H1 (cell line): ENCODE data around the gene SHC3. TPM values are rescaled to one million over a fixed set of nuclear protein-coding genes. Genes with fewer than 3 reads are reported as not detected.

Experiments used
- CTCF ChIA-PET: fragments of 300-600 bp; sonication (Branson Sonifier 250); formaldehyde crosslinking; loops from one replicate; lab custom pipeline; 2021; ENCODE audit not compliant: partially characterized antibody; lab: Charles Lee
- POLR2A ChIA-PET: fragments of 300-600 bp; sonication (Branson Sonifier 250); formaldehyde crosslinking; loops from one replicate; lab custom pipeline; 2021; ENCODE audit warnings: inconsistent platforms; ENCODE audit not compliant: partially characterized antibody; lab: Charles Lee
- DNase-seq, 2 experiments: peaks; one replicate each; pipeline versions ENCODE4 v3.0.0 to v3.0.0-alpha.2; 2010 to 2022; ENCODE audit warnings: low spot score in 2 of 2, low read depth in 1 of 2, mixed read lengths in 1 of 2
- FAIRE-seq: peaks from 2 replicates; lab custom pipeline; 2011; peaks lifted over from hg19 to GRCh38; lab: Jason Lieb, UNC
- H2AFZ ChIP-seq: 2 replicates; pipeline ENCODE4 v1.8.1; 2012; ENCODE audit warnings: low read length, inconsistent platforms
- H2AK5ac ChIP-seq: 2 replicates; pipeline ENCODE4 v1.6.1; 2013; ENCODE audit warnings: low read depth, low read length
- H2BK120ac ChIP-seq: replicated peaks from 2 replicates; pipeline ENCODE3; 2013; ENCODE audit warnings: low read depth, low read length, inconsistent platforms
- H2BK12ac ChIP-seq: 2 replicates; pipeline ENCODE4 v1.6.1; 2013; ENCODE audit warnings: low read depth, low read length
- H2BK15ac ChIP-seq: 2 replicates; pipeline ENCODE4 v1.6.1; 2013; ENCODE audit warnings: low read length
- H2BK20ac ChIP-seq: 2 replicates; pipeline ENCODE4 v1.6.1; 2013; ENCODE audit warnings: low read length
- H2BK5ac ChIP-seq: 2 replicates; pipeline ENCODE4 v1.6.1; 2013; ENCODE audit warnings: low read depth, low read length
- H3K14ac ChIP-seq: 2 replicates; pipeline ENCODE4 v1.6.1; 2013; ENCODE audit warnings: inconsistent platforms; ENCODE audit not compliant: insufficient read length
- H3K18ac ChIP-seq: 2 replicates; pipeline ENCODE4 v1.6.1; 2013; ENCODE audit warnings: low read length; ENCODE audit errors: extremely low read depth
- H3K23ac ChIP-seq: 2 replicates; pipeline ENCODE4 v1.6.1; 2013; ENCODE audit warnings: inconsistent platforms; ENCODE audit not compliant: insufficient read length
- H3K23me2 ChIP-seq: 2 replicates; pipeline ENCODE4 v1.6.1; 2013; ENCODE audit warnings: low read depth, low read length
- H3K27ac ChIP-seq: 2 replicates; pipeline ENCODE4 v1.6.1; 2011; ENCODE audit warnings: low read depth, low read length, inconsistent platforms
- H3K27me3 ChIP-seq, 4 experiments: replicated peaks in 1 of 4; 1 replicate in 1 of 4; 2 replicates in 3 of 4; pipeline versions ENCODE4 v1.6.1 to v1.8.1; 2011 to 2013; ENCODE audit warnings: low read length in 3 of 4, mild to moderate bottlenecking in 3 of 4, inconsistent platforms in 2 of 4, mixed read lengths in 2 of 4, moderate library complexity in 1 of 4; ENCODE audit not compliant: control insufficient read depth in 3 of 4, insufficient read depth in 3 of 4; ENCODE audit errors: extremely low read depth in 1 of 4
- H3K36me3 ChIP-seq, 4 experiments: 2 replicates each; pipeline versions ENCODE4 v1.6.1 to v1.8.1; 2011 to 2013; ENCODE audit warnings: mild to moderate bottlenecking in 4 of 4, low read length in 3 of 4, moderate library complexity in 2 of 4, control low read depth in 1 of 4, inconsistent platforms in 1 of 4; ENCODE audit not compliant: insufficient read depth in 4 of 4, control insufficient read depth in 2 of 4
- H3K4ac ChIP-seq: replicated peaks from 2 replicates; pipeline ENCODE3; 2013; ENCODE audit warnings: low read length, low read depth, mixed read lengths, inconsistent platforms; ENCODE audit not compliant: insufficient read length
- H3K4me1 ChIP-seq, 4 experiments: replicated peaks in 1 of 4; 1 replicate in 1 of 4; 2 replicates in 3 of 4; pipeline versions ENCODE4 v1.6.1 to v1.8.1; 2011 to 2013; ENCODE audit warnings: low read length in 3 of 4, inconsistent platforms in 2 of 4, mixed read lengths in 1 of 4; ENCODE audit not compliant: insufficient read depth in 4 of 4, control insufficient read depth in 3 of 4
- H3K4me2 ChIP-seq, 2 experiments: 2 replicates each; pipeline versions ENCODE4 v1.6.1 to v1.8.1; 2011 to 2013; ENCODE audit warnings: low read depth in 2 of 2, low read length in 2 of 2, control low read depth in 1 of 2, inconsistent platforms in 1 of 2, mild to moderate bottlenecking in 1 of 2; ENCODE audit not compliant: insufficient read depth in 1 of 2
- H3K4me3 ChIP-seq, 4 experiments: fragments of 200-600, 300-600 bp in 1 of 4; sonication (generic), shearing (Covaris generic), sonication (Bioruptor Twin) in 1 of 4; 2 replicates each; pipeline versions ENCODE4 v1.5.1 to v1.8.1; 2011 to 2016; ENCODE audit warnings: low read length in 4 of 4, low read depth in 3 of 4, control low read depth in 2 of 4, inconsistent platforms in 2 of 4, mild to moderate bottlenecking in 2 of 4, mixed read lengths in 1 of 4, moderate library complexity in 1 of 4; ENCODE audit not compliant: insufficient read depth in 2 of 4; ENCODE audit errors: extremely low read depth in 1 of 4
- H3K56ac ChIP-seq: replicated peaks from 2 replicates; pipeline ENCODE3; 2013; ENCODE audit warnings: low read depth, mild to moderate bottlenecking, mixed read lengths, low read length, inconsistent platforms; ENCODE audit not compliant: insufficient read length
- H3K79me1 ChIP-seq: 2 replicates; pipeline ENCODE4 v1.6.1; 2013; ENCODE audit warnings: low read depth, low read length, control low read depth
- H3K79me2 ChIP-seq, 2 experiments: 2 replicates each; pipeline versions ENCODE4 v1.6.1 to v1.8.1; 2012 to 2013; ENCODE audit warnings: low read length in 2 of 2, mild to moderate bottlenecking in 2 of 2, inconsistent platforms in 1 of 2; ENCODE audit not compliant: insufficient read depth in 2 of 2, control insufficient read depth in 1 of 2
- H3K9ac ChIP-seq, 4 experiments: replicated peaks in 1 of 4; 1 replicate in 1 of 4; 2 replicates in 3 of 4; pipeline versions ENCODE4 v1.6.1 to v1.8.1; 2011 to 2013; ENCODE audit warnings: low read depth in 3 of 4, low read length in 3 of 4, control low read depth in 2 of 4, mild to moderate bottlenecking in 2 of 4, moderate library complexity in 2 of 4, inconsistent platforms in 1 of 4; ENCODE audit errors: extremely low read depth in 1 of 4
- H3K9me3 ChIP-seq, 2 experiments: 2 replicates each; pipeline versions ENCODE4 v1.6.1 to v1.8.1; 2012 to 2013; ENCODE audit warnings: mild to moderate bottlenecking in 2 of 2, moderate library complexity in 2 of 2, control low read depth in 1 of 2, inconsistent platforms in 1 of 2, low read depth in 1 of 2, low read length in 1 of 2, mixed read lengths in 1 of 2; ENCODE audit not compliant: insufficient read depth in 2 of 2
- H4K20me1 ChIP-seq, 2 experiments: replicated peaks in 1 of 2; 2 replicates each; pipeline versions ENCODE3 to v1.8.1; 2011 to 2013; ENCODE audit warnings: inconsistent platforms in 2 of 2, low read length in 2 of 2, mild to moderate bottlenecking in 1 of 2; ENCODE audit not compliant: insufficient read depth in 2 of 2, control insufficient read depth in 1 of 2
- H4K5ac ChIP-seq: 2 replicates; pipeline ENCODE4 v1.6.1; 2013; ENCODE audit warnings: low read length, low read depth, mixed read lengths, inconsistent platforms; ENCODE audit not compliant: insufficient read length
- H4K8ac ChIP-seq: 2 replicates; pipeline ENCODE4 v1.8.0; 2013; ENCODE audit warnings: mild to moderate bottlenecking, moderate library complexity, low read length, inconsistent platforms; ENCODE audit not compliant: insufficient read depth; ENCODE audit errors: extremely low read depth
- H4K91ac ChIP-seq: replicated peaks from 2 replicates; pipeline ENCODE3; 2013; ENCODE audit warnings: low read length, mixed read lengths, inconsistent platforms; ENCODE audit not compliant: insufficient read length
- BCL11A ChIP-seq, 2 experiments: IDR thresholded peaks; one replicate each; pipeline ENCODE4 v1.6.1; 2011; ENCODE audit warnings: low read depth in 2 of 2, low read length in 2 of 2, mild to moderate bottlenecking in 2 of 2
- HDAC2 ChIP-seq, 2 experiments: fragments of 300-600 bp in 1 of 2; sonication (generic) in 1 of 2; IDR thresholded peaks; 2 replicates each; pipeline ENCODE4 v1.6.1; 2011 to 2012; ENCODE audit warnings: low read depth in 2 of 2, low read length in 2 of 2, mild to moderate bottlenecking in 2 of 2, moderate library complexity in 2 of 2, borderline replicate concordance in 1 of 2, inconsistent platforms in 1 of 2
- KDM5A ChIP-seq: fragments of 200-600 bp; IDR thresholded peaks from 2 replicates; pipeline ENCODE4 v1.7.1; 2012; ENCODE audit warnings: mild to moderate bottlenecking, low read length, inconsistent platforms, mixed read lengths
- USF2 ChIP-seq: IDR thresholded peaks from 2 replicates; pipeline ENCODE4 v1.6.1; 2011; ENCODE audit warnings: low read length, improper control_type of control experiment
- WGBS, 2 experiments: shearing (Covaris generic) in 1 of 2; methylation state at CpG; one replicate each; pipeline versions ENCODE4 v1.1.6 to v1.1.7; 2013 to 2015; ENCODE audit warnings: low lambda C conversion rate in 2 of 2, mixed read lengths in 2 of 2, inconsistent platforms in 1 of 2, low coverage in 1 of 2, missing lambda C conversion rate in 1 of 2; ENCODE audit not compliant: insufficient replicate concordance in 2 of 2, insufficient coverage in 1 of 2, insufficient read length in 1 of 2; ENCODE audit errors: extremely low coverage in 1 of 2, missing lambda C conversion rate in 1 of 2; 5-methylcytosine and 5-hydroxymethylcytosine counted together
- polyA plus RNA-seq, 7 experiments: library from polyadenylated mRNA; depleted of rRNA in 3 of 7; stranded (reverse) in 5 of 7; unstranded in 2 of 7; fragments of >200 nt in 5 of 7; fragments of 200-250 nt in 2 of 7; gene quantifications; 1 replicate in 5 of 7; 2 replicates in 1 of 7; 4 replicates in 1 of 7; pipeline versions ENCODE4 v1.2.1 to v1.2.3, GENCODE V29; 2011 to 2013; ENCODE audit warnings: missing spikeins in 2 of 7, mixed read lengths in 2 of 7
- total RNA-seq: library from RNA; stranded (reverse); fragmentation: NEBNext Ultra II Directional; extraction: Animal tissue kit (Norgen Biotek cat#: 25700); gene quantifications from 2 replicates; pipeline ENCODE4 v1.2.1, GENCODE V29; 2021

The SHC3 gene
- total and polyA plus RNA-seq, 2 of the 8 experiments (the other 6 are each of a cell fraction or from before 2014, with no cell fraction given) = 1.4 to 7.1 TPM

GRCh38 chr9:89006996-89007967 lies 171.3 kb downstream of the SHC3 start:
- Histone ChIP-seq H3K14ac (no peak overlapping the region), H4K8ac (no peak overlapping the region), H3K9me3 (no peaks in the 10 kb centered on the region), H3K27ac (no peak overlapping the region), H3K27me3 (no peaks in the 10 kb centered on the region), H3K18ac (no peak overlapping the region), H3K4ac (no peak overlapping the region), H3K4me1 (peaks cover 0 to 12% (median 4%) of the 10 kb centered on the region in 4 experiments; a peak in 5 of 7 replicates), H4K5ac (no peak overlapping the region), H3K4me3 (no peak overlapping the region), H3K9ac (no peak overlapping the region), H2BK120ac (no peak overlapping the region), H2BK5ac (no peak overlapping the region), H3K23me2 (no peaks in the 10 kb centered on the region), H2AFZ (no peak overlapping the region), H2BK12ac (no peak overlapping the region), H3K79me2 (no peaks in the 10 kb centered on the region), H4K20me1 (no peaks in the 10 kb centered on the region), H3K36me3 (peaks cover 0 to 3% (median 0%) of the 10 kb centered on the region in 4 experiments; a peak in 1 of 8 replicates), H2BK20ac (no peak overlapping the region), H3K4me2 (no peak overlapping the region), H2AK5ac (no peak overlapping the region), H3K23ac (no peak overlapping the region), H3K56ac (no peak overlapping the region), H3K79me1 (no peaks in the 10 kb centered on the region), H2BK15ac (no peak overlapping the region), H4K91ac (no peak overlapping the region)
- CTCF ChIA-PET = interaction anchor here (0.7 to 1.4 kb wide), 2 partner anchors 263 to 272 kb away, joined by 3 read pairs; no protein-coding TSS in a partner anchor
- WGBS, 2 experiments = 86% methylated on average over 9 of the region's 9 CpGs; no CpG with 5 or more reads in 1 of the 2 experiments
- POLR2A ChIA-PET = interaction anchor here (0.7 kb wide), 1 partner anchor 355 kb away, joined by 3 read pairs; no protein-coding TSS in a partner anchor
- FAIRE-seq = no peak
- peak in 1 of 2 experiments; percentile 38 for DNase-seq
- TF ChIP-seq HDAC2 (IDR thresholded peaks at IDR 0.05; ENCODE audit: borderline replicate concordance in 1 of 2, low read depth in 2 of 2, low read length in 2 of 2) (no peak), BCL11A (IDR thresholded peaks at IDR 0.05; ENCODE audit: low read depth in 2 of 2, low read length in 2 of 2) (no peak), USF2 (no peak), KDM5A (no peak)
